Thoracic aorta (tissue), 2 donors: ENCODE measurements around the gene LCE1D. TPM values are rescaled to one million over a fixed set of nuclear protein-coding genes. Genes with fewer than 3 reads are reported as not detected.

Experiments used
- ATAC-seq: fragments of 150-250 bp; one replicate; pipeline ENCODE4 v1.8.0; 2017; ENCODE audit warnings: low read depth; ENCODE audit not compliant: insufficient number of reproducible peaks, low FRiP score
- DNase-seq: peaks from one replicate; pipeline ENCODE4 v3.0.0-alpha.2; 2020; ENCODE audit warnings: low spot score
- H3K27ac ChIP-seq, 2 donors: fragments of 200-600 bp; sonication (generic); 1 replicate in 1 of 2; 2 replicates in 1 of 2; pipeline ENCODE4 v1.5.1; 2016; ENCODE audit warnings: mild to moderate bottlenecking in 2 of 2, moderate library complexity in 2 of 2
- H3K27me3 ChIP-seq: fragments of 200-600 bp; sonication (generic); replicated peaks from 2 replicates; pipeline ENCODE4 v1.6.0; 2016; ENCODE audit warnings: mild to moderate bottlenecking; ENCODE audit not compliant: insufficient read depth
- H3K36me3 ChIP-seq: fragments of 200-600 bp; sonication (generic); one replicate; pipeline ENCODE4 v1.5.1; 2016
- H3K4me1 ChIP-seq, 2 donors: fragments of 200-600 bp; sonication (generic); 1 replicate in 1 of 2; 2 replicates in 1 of 2; pipeline versions ENCODE4 v1.5.1 to v1.6.0; 2016; ENCODE audit warnings: low read depth in 2 of 2, mild to moderate bottlenecking in 1 of 2; ENCODE audit not compliant: control insufficient read depth in 1 of 2
- H3K4me3 ChIP-seq: fragments of 200-600 bp; sonication (generic); 2 replicates; pipeline ENCODE4 v1.5.1; 2016; ENCODE audit warnings: mild to moderate bottlenecking
- H3K9me3 ChIP-seq: fragments of 200-600 bp; sonication (generic); 2 replicates; pipeline ENCODE4 v1.5.1; 2016
- total RNA-seq, 2 donors: library from RNA; depleted of rRNA; stranded (reverse); fragments of >200 nt; gene quantifications; one replicate each; pipeline versions ENCODE4 v1.1.0 to v1.2.3, GENCODE V29; 2016
- TF ChIP-seq, protein P1 (sequence below): fragments of 200-600 bp; sonication (generic); IDR thresholded peaks from one replicate; pipeline ENCODE4 v1.5.1; 2019; ENCODE audit warnings: antibody characterized with exemption

The LCE1D gene, protein sequence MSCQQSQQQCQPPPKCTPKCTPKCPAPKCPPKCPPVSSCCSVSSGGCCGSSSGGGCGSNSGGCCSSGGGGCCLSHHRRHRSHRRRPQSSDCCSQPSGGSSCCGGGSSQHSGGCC
- total RNA-seq, result not detected

- H3K27ac ChIP-seq, result no peak within 1 kb of the TSS
Measured at GRCh38 chr1:152796421-152796820, at the start of gene LCE1D. LCE1D (plus strand) TSS chr1:152796721; CDS start chr1:152797795, 1,074 bp downstream.

GRCh38 chr1:152747831-152748230 is 48.7 kb upstream of the LCE1D start:
- no peaks in the 10 kb centered on the region for H3K4me1 ChIP-seq
- TF ChIP-seq, protein P1, sequence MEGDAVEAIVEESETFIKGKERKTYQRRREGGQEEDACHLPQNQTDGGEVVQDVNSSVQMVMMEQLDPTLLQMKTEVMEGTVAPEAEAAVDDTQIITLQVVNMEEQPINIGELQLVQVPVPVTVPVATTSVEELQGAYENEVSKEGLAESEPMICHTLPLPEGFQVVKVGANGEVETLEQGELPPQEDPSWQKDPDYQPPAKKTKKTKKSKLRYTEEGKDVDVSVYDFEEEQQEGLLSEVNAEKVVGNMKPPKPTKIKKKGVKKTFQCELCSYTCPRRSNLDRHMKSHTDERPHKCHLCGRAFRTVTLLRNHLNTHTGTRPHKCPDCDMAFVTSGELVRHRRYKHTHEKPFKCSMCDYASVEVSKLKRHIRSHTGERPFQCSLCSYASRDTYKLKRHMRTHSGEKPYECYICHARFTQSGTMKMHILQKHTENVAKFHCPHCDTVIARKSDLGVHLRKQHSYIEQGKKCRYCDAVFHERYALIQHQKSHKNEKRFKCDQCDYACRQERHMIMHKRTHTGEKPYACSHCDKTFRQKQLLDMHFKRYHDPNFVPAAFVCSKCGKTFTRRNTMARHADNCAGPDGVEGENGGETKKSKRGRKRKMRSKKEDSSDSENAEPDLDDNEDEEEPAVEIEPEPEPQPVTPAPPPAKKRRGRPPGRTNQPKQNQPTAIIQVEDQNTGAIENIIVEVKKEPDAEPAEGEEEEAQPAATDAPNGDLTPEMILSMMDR, result no peak
- ATAC-seq (no peak), DNase-seq (no peak)
- no peaks in the 10 kb centered on the region for H3K27me3 ChIP-seq
- no peaks in the 10 kb centered on the region for H3K36me3 ChIP-seq
- H3K27ac ChIP-seq, result no peak overlapping the region
- H3K9me3 ChIP-seq, result no peaks in the 10 kb centered on the region
- H3K4me3 ChIP-seq, result no peak overlapping the region

More at GRCh38 chr1:152796421-152796820, at the start of gene LCE1D:
- DNase-seq (no peak), ATAC-seq (no peak)
- no peaks in the 10 kb centered on the region for H3K9me3 ChIP-seq
- no peaks in the 10 kb centered on the region for H3K27me3 ChIP-seq
- TF ChIP-seq, protein P1, result no peak
- H3K36me3 ChIP-seq, result no peaks in the 10 kb centered on the region
- no peak within 1 kb of the TSS for H3K4me3 ChIP-seq
- no peaks in the 10 kb centered on the region for H3K4me1 ChIP-seq

DNA sequence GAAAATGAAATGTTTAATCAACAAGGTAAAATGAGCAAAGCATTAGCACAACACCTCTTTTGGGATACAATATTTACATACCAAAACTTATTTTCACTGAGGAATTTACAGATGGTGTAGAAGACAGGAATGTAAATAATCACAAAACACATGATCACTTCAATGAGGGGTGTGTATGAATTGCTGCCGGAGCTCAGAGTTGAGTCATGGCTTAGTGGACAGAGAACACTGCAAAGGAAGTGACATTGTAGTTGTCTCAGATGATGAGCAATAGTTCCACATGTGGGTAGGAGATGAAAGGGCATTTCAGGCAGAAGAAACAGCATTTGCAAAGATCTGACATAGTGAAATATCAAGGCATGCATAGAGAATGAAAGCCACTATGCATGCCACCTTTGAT is 44.3 kb upstream of the LCE1D start:
- no peak overlapping the region for H3K27ac ChIP-seq
- H3K27me3 ChIP-seq, result no peaks in the 10 kb centered on the region
- DNase-seq, result no peak
- H3K36me3 ChIP-seq, result no peaks in the 10 kb centered on the region
- TF ChIP-seq, protein P1, result no peak
- H3K4me1 ChIP-seq, result no peaks in the 10 kb centered on the region
- H3K9me3 ChIP-seq, result no peaks in the 10 kb centered on the region
- no peak for ATAC-seq
- H3K4me3 ChIP-seq, result no peak overlapping the region

DNA sequence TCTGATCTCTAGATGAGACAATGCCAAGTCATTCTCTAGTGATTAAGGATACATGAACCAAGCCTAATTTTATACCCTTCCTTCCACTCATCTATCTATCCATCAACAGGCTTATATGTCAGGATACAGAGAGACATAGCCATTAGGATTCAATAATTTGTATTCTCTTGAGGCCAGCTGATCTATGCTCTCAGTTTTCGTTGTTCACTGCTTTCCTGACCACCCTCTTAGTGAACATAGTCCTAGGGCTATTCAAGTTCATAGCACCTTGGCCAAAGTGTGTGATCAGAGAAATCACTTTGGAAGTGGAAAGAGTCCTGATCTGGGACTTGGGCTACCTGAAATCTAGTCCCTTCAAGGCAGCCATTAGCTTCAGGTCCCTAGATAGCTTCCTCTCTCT is 42.9 kb upstream of the LCE1D start:
- H3K4me1 ChIP-seq, result no peaks in the 10 kb centered on the region
- TF ChIP-seq, protein P1, result no peak
- no peak for ATAC-seq

GRCh38 chr1:152756872-152757271 is 39.6 kb upstream of the LCE1D start:
- Histone ChIP-seq H3K27ac (no peak overlapping the region), H3K36me3 (no peaks in the 10 kb centered on the region), H3K4me1 (no peaks in the 10 kb centered on the region), H3K9me3 (no peaks in the 10 kb centered on the region), H3K27me3 (no peaks in the 10 kb centered on the region), H3K4me3 (no peak overlapping the region)
- DNase-seq (no peak), ATAC-seq (no peak)
- TF ChIP-seq, protein P1, result no peak

More for the DNA sequence above, 42.9 kb upstream of the LCE1D start:
- no peak for DNase-seq
- H3K36me3 ChIP-seq, result no peaks in the 10 kb centered on the region
- no peaks in the 10 kb centered on the region for H3K9me3 ChIP-seq
- no peak overlapping the region for H3K27ac ChIP-seq
- H3K27me3 ChIP-seq, result no peaks in the 10 kb centered on the region
- H3K4me3 ChIP-seq, result no peak overlapping the region
